NCI-H2081 (cell line): Measurements from ENCODE around the gene LENG1.
"Not testable (repeated sequence)": the region's sequence is repeated elsewhere in the genome, so short reads cannot be mapped to it uniquely, and the experiment has no call there.

ENCODE experiments used
- DNase-seq, 2 experiments: peaks; one replicate each; lab custom pipeline; 2025; lab: John Stamatoyannopoulos, UW

Gene LENG1

GRCh38 chr19:54159352-54160181, at the start of gene LENG1:
LENG1 (minus strand) TSS chr19:54159721; CDS start chr19:54159695, 26 bp downstream.
- DNase-seq: peak; percentile 99 to 100

DNA sequence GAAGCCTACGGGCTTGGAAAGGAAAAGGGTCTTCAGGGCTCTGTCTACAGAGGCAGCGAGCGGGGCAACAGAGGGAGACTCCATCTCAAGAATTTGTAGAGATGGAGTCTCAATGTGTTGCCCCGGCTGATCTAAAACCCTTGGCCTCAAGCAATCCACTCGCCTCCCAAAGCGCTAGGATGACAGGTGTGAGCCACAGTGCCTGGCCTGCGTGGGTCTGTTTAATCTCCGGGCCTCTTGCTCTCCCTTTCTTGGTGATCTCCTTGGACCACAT, 49.2 kb upstream of the LENG1 start:
- no peak for DNase-seq

GRCh38 chr19:54207983-54208783, 48.7 kb upstream of the LENG1 start:
- no peak for DNase-seq

DNA sequence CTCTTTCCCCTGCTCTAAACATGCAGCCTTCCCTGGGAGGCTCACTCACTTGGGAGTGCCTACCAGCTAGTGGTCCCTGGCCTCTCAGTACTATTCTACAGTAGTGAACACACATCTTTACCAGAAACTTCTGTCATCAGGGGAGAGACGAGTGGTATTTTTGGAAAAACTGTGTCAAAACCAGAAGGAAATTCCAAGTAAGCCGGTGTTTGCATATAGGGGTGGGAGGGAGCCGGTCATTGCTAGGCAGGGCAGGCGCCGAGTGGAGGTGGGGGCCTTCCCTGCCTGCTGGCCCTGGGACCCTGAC, 48.1 kb upstream of the LENG1 start:
- no peak for DNase-seq

DNA sequence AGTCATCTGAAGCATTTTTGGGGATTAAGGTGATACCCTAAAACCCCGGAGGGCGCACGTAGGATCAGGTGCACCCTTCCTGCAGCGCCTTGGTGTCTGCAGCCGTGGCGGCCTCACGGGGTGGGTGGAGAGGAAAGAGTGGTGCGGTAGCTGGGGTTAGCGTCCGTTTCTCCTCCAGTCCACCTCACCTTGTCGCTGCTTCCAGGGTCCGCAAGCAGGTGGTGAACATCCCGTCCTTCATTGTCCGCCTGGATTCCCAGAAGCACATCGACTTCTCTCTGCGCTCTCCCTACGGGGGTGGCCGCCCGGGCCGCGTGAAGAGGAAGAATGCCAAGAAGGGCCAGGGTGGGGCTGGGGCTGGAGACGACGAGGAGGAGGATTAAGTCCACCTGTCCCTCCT, 47.7 kb upstream of the LENG1 start:
- DNase-seq: not testable (repeated sequence)

DNA sequence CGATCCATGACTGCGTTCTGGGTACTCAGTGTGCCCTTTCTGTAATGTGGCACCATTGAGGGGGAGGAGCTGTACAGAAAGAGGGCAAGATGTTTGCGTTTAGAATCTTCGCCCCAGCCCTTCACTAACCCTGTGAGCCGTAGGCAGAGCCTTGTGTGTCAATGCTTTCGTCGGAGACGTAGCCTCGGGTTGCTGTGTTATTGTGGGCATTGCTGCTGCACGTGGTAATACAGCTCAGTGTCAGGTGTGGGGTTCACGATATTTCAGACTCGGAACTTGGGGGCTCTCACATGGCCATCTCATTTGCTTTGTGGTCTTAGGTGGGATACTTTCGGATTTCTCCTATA, 47.3 kb upstream of the LENG1 start:
- no peak for DNase-seq

DNA sequence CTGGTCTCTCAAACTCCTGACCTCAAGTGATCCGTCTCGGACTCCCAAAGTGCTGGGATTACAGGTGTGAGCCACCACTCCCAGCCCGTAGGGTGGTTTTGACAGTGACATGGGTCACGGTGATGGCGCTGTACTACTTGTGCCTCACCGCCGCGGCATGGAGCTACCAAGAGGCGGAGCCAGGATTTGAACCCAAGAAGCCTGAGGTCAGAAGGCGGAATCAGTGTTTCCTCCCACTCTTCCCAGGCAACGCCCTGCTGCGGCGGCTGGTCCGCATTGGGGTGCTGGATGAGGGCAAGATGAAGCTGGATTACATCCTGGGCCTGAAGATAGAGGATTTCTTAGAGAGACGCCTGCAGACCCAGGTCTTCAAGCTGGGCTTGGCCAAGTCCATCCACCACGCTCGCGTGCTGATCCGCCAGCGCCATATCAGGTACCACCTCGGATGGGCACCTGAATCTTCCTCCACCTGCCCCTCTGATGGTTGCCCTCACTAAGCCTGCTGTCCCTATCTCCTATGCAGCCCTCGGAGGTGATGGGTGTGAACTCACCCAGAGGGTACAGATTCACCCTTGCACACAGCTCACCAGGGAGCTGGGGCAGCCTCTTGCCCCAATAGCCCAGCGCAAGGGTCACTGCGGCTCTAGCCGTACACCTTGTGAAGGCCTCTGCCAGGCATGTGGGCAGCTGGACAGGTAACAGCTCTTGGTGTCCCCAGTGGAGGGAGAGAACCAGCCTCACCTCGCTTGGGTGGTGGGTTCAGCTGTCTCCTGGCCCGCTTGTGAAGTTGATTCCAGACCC, 46.7 kb upstream of the LENG1 start:
- DNase-seq: no peak

DNA sequence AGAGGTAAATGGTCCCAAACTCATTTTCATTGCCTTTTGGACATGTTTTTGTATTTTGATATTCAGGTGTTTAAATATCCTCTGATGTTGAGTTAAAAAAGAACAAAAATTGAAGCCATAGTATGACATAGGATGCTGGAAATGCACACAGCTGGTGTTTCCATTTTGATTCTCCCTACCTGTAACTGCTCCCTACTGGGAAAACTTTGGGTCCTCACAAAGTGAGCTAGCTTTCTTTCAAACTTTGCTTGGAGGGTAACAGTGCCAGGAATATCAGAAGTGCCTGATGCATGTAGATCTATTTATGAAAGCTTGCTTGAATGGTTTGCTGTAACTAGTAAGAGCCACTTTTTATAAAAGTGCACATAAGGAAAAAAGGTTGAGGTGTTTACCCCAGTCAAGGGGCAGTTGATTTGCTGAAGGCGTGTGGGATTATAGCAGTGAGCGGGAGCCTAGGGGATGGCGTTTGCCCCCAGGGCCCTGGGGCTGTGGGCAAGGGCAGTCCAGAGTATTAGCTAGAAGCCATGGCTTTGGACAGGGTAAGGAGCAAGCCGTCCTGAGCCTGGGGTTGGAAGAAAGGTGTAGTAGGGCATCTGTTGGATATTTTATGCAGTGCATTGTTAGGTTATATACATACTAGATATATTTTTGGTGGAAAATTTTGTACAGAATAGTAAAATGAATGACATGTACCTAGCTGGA, 45.4 kb upstream of the LENG1 start:
- DNase-seq: no peak

DNA sequence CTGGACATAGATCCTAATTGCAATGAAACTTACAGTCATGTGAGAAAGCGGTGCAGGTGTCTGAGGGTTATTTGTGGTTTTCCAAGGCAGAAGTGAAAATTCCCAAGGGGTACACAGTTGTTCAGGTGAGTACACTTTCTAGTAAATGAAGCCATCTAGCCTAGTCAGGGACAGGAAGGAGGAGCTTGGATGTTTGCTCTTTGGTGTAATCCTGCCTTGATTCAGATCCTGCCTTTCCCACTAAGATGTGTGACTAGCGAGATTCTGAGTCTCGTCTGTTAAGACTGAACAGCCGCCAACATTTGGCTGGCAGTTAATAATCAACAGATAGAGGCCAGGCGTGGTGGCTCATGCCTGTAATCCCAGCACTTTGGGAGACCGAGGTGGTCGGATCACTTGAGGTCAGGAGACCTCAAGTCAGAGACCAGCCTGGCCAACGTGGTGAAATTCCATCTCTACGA, 43.7 kb upstream of the LENG1 start:
- DNase-seq: no peak

DNA sequence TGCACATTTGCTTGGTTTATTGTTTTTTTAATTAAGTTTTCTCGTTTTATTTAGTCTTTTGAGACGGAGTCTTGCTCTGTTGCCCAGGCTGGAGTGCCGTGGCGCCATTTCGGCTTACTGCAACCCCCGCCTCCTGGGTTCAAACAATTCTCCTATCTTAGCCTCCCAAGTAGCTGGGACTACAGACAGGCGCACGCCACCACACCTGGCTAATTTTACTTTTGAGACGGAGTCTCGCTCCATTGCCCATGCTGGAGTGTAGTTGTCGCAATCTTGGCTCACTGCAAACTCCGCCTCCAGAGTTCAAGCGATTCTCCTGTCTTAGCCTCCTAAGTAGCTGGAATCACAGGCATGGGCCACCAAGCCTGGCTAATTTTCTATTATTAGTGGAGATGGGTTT, 42.5 kb upstream of the LENG1 start:
- no peak for DNase-seq

DNA sequence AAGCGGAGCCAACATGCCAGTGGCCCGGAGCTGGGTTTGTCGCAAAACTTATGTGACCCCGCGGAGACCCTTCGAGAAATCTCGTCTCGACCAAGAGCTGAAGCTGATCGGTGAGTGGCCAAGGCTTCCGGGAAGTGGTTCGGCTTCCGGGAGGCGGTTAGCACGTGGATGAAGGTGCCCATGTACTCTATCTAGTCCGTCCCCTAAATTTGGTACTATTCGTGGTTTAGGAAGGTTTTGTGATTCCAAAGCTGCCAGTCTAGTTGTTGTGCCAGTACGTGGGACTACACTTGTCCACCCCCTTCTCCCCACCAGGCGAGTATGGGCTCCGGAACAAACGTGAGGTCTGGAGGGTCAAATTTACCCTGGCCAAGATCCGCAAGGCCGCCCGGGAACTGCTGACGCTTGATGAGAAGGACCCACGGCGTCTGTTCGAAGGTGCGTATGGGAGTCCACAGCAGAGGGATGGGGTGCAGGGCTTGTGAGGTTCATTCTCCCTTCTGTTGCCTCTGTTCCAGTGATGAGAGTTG, 41.7 kb upstream of the LENG1 start:
- no peak for DNase-seq

DNA sequence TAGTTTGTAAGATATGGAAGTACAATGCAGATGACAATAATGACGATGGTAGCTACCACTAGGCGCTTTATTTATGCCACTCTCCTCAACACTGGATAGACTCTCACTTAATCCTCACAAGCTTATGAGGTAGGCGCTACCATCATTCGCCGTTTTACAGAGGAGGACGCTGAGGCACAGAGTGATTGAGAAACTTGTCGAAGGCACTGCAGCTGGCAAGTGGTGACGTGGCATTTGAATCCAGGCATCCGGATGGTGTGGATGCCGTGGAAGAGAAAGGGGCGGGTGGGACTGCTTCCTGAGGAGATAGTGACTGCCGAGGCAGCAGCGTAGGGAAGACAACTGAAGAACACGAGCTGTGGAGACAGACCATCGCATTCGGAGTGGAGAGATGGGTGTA, 39.9 kb upstream of the LENG1 start:
- no peak for DNase-seq

- DNase-seq: no peak
These were observed 37.6 kb upstream of the LENG1 start for GRCh38 chr19:54197121-54197520.

- DNase-seq: no peak
These were observed 37.0 kb upstream of the LENG1 start for GRCh38 chr19:54196536-54196935.

- DNase-seq: not testable (repeated sequence)
These were observed 34.9 kb upstream of the LENG1 start for GRCh38 chr19:54194463-54194862.

- no peak for DNase-seq
These were observed 33.5 kb upstream of the LENG1 start for GRCh38 chr19:54193011-54193410.

- DNase-seq: no peak
These were observed 32.4 kb upstream of the LENG1 start for GRCh38 chr19:54191811-54192453.

- peak; percentile 60 to 77 for DNase-seq
These were observed 31.7 kb upstream of the LENG1 start, which contains the start of gene TSEN34 for GRCh38 chr19:54191011-54191810. TSEN34 (plus strand) TSS chr19:54191308; CDS start chr19:54191365, 57 bp downstream.

DNA sequence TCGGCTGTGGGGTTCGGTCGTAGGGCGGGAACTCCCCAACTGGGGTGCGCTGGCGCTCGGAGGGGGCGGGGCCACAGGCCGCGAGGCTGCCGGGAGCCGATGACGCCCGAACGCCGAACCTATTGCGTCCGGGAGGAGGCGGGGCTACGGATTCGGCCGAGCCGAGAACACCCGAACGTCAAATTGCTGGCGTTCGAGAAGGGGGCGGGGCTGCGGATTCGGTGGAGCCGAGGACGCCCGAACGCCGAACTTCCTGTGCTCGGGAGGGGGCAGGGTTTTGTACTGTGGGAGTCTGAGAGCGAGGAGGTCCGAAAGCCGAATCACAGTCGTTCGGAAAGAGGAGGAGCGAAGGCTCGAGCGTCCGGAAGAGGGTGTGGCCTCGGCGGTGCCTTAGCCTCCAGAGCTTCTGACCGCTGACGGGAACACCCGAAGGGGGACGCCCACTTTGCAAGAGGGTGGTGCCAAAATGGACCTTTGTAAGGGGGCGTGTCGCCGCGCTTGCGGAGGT, 31.0 kb upstream of the LENG1 start:
- DNase-seq: peak; percentile 97 to 99
